Dermis microvascular lymphatic vessel endothelial cell (primary cell): ENCODE results near the gene ACO1. TPM values are rescaled to one million over a fixed set of nuclear protein-coding genes. Genes with fewer than 3 reads are reported as not detected.

ENCODE experiments used
- DNase-seq, 2 donors: peaks; one replicate each; pipeline versions ENCODE4 v3.0.0 to v3.0.0-alpha.2; 2010; ENCODE audit warnings: low read depth in 2 of 2
- total RNA-seq: library from RNA; depleted of rRNA; stranded (reverse); fragments of >200 nt; gene quantifications from 2 replicates; pipeline ENCODE4 v1.2.1, GENCODE V29; 2014

The ACO1 gene
- total RNA-seq, 1 donor from 2014 or later, result 22.9 TPM

DNA sequence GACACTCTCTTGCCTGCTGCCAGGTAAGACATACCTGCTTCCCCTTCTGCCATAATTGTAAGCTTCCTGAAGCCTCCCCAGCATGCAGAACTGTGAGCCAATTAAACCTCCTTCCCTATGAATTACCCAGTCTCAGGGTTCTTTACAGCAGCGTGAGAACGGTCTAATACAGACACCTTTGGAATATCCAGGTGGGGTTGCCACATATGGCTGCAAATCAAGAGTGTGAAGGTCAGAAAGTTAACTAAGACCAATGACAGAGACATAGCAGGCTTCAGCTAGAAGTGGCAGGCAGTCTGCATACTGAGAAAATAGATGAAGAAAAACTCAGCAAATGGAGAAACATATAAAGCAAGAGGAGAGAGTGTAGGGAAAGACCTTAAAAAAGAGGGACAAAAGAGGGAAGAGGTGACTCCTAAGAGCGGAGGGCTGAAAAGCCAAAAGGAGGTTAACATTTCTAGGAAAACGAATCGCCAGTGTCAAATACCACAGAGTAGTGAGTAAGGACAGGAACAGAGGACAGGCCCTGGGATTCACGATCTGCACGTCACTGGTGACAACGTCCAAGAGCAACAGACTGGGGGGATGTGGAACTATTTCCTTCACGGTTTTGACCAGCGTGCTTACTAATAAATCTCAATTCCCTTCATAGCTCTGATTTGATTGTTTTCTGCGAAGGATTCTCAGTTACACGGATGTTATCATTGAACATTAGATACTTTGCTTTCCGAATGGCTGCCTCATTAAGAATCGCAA lies 1.7 kb upstream of the ACO1 start:
- peak in 1 of 2 donors; percentile 62 for DNase-seq

DNA sequence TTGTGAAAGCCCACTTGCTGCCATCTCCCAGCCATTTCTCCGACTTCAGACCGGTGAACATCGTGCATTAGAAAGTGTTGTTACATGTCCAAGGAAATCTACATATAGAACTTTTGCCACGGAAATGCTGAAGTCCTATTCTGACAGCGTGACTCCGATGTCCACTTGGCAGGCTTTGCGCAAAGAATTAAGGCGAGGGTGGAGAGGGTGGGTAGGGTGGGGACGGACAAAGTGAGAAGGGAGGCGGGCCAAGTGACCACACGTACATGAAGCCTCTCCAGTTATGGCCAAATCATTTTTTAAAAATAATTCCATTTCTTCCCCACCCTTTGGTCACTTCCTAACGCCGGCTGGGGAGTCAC lies 460 bp upstream of the ACO1 start:
- no peak for DNase-seq

DNA sequence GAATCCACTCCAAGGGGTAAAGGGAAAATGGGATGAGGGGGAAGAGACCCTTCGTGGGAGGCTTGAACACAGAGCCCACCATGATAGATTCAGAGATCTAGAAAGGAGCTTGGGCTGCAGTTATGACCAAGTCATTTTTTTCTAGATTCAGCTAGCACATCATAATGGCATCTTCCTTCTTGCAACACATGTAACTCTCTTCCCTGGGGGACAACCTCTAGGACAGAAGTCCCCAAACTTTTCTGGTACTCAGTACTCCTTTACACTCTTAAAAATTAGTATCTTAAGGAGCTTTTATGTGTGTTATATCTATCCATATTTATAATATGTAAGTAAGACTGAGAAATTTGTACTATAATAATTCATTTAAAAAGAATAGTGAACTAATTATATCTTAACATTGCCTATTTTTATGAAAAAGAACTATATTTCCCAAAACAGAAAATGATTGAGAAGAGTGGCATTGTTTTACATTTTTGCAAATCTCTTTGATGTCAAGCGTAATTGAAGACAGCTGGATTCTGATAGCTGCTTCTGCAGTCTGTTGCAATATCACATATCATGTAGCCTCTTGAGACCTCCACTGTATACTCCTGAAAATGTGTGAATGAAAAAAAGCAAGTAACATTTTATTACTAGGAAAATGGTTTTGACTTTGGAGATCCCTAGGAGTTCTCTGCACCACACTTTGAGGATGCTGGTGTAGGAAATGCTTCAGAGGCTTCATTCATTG lies 875 bp downstream of the ACO1 start:
- DNase-seq, result no peak

DNA sequence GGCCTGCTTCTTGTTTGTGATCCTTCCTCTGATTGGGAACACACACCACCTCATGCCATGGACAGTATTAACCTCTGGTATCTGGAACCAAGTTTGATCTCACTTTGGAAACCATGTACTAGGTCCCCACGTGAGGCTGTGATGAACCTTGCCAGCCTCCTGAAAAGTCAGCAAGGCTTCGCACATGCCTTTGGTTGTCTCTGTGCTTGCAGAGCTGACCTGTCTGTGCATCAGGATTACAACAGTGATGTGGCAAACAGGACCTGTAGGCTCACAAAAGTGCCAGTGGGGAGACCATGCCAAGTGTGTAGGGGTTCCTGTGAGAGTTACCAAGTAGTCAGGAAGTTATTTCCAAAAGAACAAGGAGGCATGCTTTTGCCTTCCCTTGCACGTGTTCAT lies 1.4 kb downstream of the ACO1 start:
- DNase-seq, result no peak

DNA sequence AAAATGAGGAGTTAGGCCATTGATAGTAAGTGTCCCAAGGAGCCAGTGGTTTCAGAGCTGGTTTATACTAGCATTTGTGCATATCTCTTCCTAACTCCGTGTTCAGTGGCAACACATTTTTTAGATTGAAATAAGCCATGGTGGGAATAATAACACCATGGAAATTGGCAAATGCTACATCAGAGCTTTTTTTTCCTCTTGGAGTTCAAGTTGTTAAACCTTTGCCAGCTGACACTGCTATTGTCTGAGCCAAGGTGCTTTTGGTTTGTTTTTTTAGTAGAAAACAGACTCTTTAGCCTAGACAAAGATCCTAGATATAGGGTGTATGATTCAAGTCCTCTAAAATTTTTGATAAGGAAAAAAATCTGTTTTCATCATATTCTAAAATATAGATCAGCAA lies 2.8 kb downstream of the ACO1 start:
- peak; percentile 32 to 55 for DNase-seq

DNA sequence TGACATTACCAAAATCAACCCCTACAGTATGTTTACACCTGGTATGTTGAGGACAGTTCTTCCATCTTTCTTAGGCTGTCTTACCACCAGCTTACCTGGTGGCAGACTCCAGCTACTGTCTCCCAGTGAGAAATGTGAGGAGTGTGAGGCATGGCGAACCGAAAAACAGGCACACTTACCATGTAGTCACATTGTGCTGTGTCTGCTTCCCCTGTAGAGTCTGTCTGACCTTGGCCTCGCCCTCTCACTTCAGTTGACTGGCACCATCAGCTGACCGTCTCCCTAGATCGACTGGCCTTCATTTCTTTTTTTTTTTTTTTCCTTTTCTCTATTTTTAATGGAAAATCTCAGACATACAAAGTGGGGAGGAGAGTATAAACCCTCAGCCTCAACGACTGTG lies 4.9 kb downstream of the ACO1 start:
- DNase-seq, result no peak

DNA sequence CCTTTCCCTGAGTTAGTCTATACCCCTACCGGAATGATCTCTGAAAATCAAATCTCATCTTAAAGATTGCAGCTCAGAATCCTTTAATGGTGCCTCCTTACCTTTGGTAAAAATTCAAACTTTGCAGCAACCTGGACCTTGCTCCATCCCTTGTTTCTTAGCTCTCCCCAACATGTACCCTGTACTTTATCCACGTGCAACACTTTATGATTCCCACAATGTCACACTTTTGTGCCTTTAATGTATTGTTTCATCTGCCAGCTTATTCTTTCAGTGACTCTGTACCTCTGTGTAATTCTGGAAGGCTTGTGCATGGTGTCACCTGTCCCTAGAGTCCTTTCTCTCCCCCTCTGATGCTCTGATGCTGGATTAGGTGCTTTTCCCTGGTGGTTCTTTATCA lies 9.5 kb downstream of the ACO1 start:
- DNase-seq, result no peak

DNA sequence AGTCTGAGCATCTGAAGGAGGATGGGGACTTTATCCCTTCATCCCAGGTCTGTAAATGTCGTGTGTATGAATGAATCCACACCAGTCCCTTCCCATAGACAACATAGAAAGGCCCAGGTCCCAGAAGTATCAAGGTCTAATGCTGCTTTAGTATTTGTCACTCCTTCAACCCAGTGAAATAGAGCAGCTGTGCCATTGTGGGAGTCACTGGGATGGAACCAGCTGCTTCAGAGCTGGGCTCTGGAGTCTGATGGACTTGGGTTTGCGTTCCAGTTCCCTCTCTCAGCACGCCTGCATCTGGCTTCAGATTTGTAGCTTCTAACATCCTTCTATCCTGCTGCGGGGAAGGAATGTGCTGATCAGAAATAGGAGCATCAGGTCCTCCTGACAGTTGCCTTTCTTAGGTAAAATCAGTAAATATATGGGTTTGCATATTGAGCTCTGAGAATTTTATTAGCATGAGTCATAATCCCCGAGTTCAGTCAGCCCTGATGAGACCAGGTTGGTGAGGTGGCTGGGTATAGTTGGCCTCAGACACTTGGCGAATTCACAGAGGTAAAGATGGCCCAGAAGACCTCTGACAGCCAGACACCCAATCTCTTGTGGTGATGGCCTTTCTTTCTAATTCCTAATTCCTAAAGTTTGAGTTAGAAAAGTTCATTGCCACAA lies 10.1 kb downstream of the ACO1 start:
- DNase-seq, result peak in 1 of 2 donors; percentile 31

DNA sequence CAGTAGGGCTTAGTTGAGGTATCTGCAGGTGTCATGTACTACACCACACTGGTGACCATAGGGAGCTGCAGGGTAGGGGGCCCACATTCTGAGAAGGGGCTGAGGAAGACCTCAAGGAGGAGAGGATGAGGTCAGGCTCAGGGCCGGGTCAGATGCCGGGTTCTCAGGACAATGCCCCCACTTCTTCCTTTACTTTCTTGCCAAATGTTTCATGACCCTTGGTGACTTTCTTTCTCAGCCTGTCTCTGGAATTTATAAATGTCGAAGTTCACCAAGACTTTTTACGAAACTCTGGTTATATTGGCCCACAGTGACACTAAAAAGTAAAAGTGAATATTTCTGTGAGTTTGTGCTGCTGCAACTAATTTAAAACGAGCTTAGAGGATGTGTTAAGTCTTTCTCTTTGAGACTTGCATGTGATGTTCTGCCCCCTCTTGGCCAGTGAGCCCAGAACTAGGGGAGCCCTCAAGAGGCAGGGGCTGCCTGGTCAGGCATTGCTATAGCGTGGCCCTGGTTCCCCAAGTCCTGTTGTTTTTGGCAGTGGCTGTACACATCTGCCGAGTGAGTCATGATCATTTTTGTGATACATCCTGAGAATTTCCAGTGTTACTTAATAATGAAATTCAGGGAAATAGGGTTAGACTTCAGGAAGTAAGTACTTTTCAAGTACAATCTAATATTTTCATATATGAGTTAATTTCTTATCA lies 11.2 kb downstream of the ACO1 start:
- peak; percentile 76 to 94 for DNase-seq

DNA sequence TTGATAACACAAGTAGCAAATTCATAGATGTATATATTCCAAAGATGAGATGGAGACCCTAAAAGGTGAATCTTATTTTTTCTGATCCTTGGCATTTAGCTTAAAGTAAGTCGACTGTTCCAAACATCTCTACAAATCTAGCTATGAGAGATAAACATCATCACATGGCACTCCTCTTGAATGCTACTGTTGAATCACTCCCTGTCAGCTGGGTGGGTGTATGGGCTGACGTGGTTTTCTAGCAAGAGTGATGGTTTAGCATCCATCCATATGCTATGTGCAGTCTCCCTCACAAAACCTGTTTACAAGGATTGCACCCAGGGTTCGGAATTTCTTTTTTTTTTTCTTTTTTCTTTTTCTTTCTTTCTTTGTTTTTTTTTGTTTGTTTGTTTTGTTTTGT lies 13.8 kb downstream of the ACO1 start:
- DNase-seq, result no peak

DNA sequence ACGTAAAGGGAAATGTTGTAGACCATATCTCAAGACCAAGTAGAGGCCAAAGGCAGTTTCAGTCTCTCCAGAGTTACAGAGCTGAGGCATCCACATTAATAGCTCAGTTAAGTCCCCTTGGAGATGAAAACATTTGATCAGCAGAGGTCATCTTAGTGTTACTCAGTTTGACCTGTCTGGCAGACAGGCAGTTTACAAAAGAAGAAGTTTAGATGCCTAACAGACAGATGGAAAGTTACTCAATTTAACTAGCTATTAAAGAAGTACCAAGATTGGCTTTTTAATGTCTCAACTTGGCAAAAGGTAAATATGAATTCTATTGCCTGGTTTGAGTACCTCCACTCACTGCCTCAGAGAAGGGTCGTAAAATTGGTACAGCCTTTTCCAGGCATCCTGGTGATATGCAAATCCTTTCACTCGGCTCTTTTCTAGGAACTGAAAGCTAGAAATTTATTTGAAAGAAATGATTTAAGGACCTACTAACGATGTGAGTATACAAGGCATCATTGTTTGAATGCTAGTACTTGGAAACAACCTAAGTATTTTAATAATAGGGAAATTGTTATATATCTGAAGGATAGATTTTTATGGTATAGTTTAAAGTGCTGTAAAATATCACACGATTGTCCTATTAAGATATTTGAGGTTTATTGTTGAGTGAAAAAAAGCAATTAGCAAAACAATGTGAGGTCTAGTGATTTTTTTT lies 14.8 kb downstream of the ACO1 start:
- DNase-seq, result no peak

DNA sequence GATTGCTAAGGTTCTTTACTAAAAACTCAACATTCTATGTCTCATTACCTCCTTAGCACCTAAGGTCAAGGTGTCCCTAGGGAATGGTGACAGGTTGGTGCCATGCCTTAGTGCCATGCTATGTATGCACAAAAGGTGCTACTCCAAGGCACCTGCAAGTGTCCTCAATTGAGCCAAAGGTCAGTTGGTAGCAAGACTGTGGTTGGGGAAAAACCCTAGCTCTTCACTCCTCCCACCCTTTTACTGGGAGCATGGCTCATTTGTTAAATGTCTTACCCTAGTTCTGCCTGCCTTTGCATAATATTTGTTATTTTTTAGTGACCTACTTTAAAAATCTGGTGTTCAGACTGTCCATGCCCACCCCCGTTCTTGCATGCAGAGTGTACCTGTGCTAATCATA lies 17.0 kb downstream of the ACO1 start:
- DNase-seq, result no peak

DNA sequence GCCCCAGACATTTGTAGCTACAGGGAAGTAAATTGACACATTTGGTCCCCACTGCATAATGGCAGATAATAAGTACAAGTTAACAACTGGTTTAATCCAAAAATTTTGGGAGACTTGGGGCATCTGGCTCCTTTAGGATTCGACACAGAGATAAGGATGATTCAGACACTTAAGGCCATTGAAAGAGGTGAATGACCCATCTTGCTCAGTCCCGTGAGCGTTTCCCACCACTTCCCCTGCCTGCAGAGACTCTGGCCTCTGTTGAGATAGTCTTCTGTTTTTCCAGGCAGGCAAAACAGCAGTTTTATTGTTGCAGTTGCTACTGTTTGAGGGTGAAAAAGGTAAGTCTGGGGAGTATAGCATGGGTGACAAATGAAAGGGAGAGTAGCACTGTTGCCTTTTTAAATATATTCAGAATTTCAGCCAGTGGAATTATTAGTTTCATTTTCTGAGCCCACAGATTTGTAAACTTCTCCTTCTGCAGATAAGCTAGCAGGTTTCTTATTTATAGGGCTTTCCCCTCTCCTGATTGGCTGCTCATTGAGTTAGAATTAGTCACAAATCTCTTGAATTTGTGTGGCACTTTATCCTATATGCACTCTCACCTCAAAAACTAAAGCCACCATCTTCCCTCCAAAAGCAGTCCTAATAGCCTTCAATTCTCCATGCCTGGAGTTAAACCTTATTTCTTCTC lies 19.3 kb downstream of the ACO1 start:
- DNase-seq, result no peak

DNA sequence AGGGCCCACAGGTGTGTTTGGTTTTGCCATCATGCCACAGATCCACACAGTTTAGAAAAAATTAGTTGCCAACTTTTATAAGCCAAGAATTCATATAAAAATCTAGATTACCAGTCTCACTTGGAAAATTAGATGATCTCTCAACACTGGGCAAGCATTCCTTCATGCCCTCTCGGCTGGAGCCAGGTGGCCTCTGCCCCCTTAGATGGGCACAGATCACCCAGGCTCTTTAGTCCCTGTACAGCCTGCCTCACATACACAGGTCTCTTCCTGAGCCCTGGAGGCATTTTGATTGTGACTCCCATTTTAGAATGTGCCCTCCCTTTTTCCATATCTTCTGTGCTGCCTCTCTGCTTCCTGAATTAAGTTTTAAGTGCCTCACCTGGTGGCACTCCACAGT lies 20.0 kb downstream of the ACO1 start:
- DNase-seq, result no peak

DNA sequence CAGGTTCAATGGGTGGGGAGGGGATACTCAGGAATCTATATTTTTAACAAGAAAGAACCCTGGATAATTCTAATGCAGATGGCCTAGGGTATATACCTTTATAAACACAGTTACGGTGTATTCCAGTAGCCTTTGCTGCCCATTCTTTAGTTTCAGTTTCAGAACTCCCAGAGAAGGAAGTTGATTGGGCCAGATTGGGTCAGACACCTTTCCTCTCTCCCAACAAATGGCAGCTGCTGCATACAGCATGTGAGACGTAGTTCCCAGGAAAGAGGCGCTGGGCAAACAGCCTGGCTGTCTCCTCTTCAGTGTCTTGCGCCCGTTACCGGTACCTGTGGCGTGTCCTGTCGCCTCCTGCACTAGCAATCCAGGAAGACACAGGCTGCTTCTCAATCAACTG lies 20.4 kb downstream of the ACO1 start:
- DNase-seq, result no peak

DNA sequence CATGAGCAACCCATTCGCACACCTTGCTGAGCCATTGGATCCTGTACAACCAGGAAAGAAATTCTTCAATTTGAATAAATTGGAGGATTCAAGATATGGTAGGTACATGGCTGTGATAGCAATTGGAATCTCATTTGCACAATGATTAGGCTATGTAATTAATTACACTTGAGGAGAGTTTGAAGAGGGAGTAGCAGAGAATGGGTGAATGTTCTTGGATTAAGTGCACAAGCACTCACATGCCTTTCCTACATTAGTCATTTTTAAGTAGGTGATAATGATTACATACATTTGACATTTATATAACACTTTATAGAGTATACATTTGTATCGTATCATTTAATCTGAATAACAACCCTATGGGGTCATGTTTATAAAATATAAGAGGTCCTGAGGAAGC lies 21.1 kb downstream of the ACO1 start:
- no peak for DNase-seq

DNA sequence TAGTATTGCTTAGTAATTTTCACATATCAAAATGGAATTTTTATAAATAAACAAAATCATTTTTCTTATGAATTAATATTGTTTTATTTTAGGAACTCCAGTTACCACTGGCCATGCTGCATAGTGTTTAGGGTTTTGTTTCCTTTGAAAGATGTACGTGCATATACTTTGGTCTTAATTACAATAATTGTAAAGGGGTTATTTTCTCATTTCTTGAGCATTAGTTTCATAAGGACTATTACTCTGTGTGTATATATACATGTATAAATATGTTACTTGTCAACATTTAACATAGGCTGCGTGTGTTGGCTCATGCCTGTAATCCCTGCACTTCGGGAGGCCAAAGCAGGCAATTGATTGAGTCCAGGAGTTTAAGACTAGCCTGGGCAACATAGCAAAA lies 21.6 kb downstream of the ACO1 start:
- DNase-seq, result no peak

DNA sequence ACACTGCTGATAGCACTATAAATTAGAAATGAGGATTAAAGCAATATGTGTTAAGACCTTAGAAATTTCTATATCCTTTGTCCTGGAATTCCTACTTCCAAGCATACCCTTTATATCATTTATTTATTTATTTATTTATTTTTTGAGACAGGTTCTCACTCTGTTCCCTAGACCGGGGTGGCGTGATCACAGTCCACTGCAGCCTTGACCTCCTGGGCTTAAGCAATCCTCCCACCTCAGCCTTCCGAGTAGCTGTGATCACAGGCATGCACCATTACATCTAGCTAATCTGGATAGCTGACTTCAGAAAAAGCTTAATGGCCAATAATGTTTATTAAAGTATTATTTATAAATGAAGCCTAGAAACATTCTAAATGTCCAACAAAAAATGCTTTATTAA lies 27.3 kb downstream of the ACO1 start:
- no peak for DNase-seq

DNA sequence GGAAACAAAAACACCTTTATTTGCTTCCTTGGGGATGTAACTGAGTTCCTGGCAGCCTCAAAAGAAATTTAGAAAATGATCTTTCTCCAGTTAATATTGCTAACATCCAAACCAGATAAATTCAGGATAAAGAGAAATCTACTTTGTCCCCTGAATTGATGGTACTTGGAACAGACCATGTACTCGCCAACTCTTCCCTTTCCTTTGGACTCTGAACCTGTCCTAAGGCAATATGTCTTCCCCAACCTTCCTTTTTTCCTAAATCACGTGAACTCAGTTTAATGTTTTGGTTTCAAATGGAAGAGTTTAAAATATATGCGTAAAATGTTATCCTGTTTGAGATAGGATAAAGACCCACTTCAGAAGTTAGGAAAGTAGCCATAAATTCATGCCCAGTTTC lies 28.0 kb downstream of the ACO1 start:
- no peak for DNase-seq

DNA sequence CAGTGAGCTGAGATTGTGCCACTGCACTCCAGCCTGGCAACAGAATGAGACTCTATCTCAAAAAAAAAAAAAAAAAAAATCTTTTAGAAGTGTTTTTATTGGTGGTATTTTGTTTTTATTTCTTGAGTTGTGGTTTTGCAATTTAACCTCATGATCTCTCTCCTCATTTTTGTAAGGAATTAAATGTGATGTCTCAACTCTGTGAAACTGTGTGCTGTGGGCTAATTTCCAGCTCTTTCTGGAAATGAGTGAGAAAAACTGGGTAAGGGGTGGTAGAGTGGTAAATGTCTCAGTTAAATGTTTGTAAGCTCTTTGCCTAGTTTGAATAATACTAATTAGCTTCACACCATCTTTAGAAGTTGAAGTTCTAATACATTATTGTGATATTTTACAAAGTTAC lies 29.0 kb downstream of the ACO1 start:
- DNase-seq, result no peak

DNA sequence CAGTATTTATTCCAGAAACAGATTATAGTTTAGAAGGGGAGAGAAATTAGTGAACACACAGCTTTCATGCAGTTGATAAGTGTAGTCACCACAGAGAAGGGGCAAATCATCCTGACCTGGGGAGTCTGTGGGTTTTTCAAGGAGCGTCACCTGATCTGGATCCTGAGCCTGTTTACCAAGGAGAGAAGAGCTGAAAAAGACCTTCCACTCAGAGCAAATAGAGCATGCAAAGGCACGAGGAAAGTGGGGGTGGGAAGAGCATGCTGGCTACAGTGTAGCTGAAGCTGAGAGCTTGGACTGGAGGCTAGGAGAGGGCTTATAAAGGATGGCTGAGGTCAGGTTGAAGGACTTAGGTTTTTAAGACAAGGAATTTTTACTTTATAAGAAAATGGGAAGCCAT lies 30.4 kb downstream of the ACO1 start:
- no peak for DNase-seq
